ENCODE results near the gene HMGCS1.

DNA sequence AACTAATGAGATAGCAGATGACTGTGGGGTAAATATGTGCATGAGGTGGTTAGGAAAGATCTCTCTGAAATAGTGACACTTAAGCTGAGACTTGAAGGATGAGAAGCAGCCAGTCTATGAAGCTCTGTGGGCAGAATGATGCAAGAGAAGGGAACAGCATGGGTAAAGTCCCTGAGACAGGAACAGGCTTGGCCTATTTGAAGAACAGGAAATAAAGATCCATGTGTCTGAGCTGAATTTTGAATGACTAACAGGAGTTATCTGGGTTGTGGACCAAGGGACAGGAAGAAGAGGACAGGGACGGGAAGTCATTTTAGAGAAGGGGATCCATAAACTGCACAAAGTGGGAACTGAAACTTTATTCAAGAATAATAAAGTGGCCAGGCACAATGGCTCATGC, 25.6 kb upstream of the HMGCS1 start:
- TF ChIP-seq, protein P1, sequence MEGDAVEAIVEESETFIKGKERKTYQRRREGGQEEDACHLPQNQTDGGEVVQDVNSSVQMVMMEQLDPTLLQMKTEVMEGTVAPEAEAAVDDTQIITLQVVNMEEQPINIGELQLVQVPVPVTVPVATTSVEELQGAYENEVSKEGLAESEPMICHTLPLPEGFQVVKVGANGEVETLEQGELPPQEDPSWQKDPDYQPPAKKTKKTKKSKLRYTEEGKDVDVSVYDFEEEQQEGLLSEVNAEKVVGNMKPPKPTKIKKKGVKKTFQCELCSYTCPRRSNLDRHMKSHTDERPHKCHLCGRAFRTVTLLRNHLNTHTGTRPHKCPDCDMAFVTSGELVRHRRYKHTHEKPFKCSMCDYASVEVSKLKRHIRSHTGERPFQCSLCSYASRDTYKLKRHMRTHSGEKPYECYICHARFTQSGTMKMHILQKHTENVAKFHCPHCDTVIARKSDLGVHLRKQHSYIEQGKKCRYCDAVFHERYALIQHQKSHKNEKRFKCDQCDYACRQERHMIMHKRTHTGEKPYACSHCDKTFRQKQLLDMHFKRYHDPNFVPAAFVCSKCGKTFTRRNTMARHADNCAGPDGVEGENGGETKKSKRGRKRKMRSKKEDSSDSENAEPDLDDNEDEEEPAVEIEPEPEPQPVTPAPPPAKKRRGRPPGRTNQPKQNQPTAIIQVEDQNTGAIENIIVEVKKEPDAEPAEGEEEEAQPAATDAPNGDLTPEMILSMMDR (IDR thresholded peaks at IDR 0.05): no peak
- TF ChIP-seq POLR2A (IDR thresholded peaks at IDR 0.05): no peak
